ENCODE data around the gene CYP39A1. TPM values are rescaled to one million over a fixed set of nuclear protein-coding genes. Genes with fewer than 3 reads are reported as not detected.
"Not testable (repeated sequence)": the region's sequence is repeated elsewhere in the genome, so short reads cannot be mapped to it uniquely, and the experiment has no call there.

CYP39A1 gene
- total RNA-seq, 2 donors from 2014 or later: 6.0 to 6.3 TPM

GRCh38 chr6:46651006-46651405 lies 1.6 kb downstream of the CYP39A1 start:
- H3K9me3 ChIP-seq: no peaks in the 10 kb centered on the region
- no peak overlapping the region for H3K4me3 ChIP-seq
- H3K27me3 ChIP-seq: no peaks in the 10 kb centered on the region
- H3K4me1 ChIP-seq: peaks cover 13% of the 10 kb centered on the region
- H3K36me3 ChIP-seq (replicated peaks in 1 of 2; ENCODE audit: insufficient read depth in 1 of 2, low read depth in 2 of 2): no peaks in the 10 kb centered on the region
- DNase-seq: no peak
- WGBS, 2 donors: 9 to 10% methylated on average over 1 of the region's 1 CpG
- intact Hi-C loops (cut with DNase I): no loop called here
- ATAC-seq: no peak
- H3K27ac ChIP-seq: peak overlapping the region in 1 of 4 donors; percentile 77
- TF ChIP-seq POLR2A (IDR thresholded peaks at IDR 0.05) (no peak), CTCF (IDR thresholded peaks at IDR 0.05) (no peak)

GRCh38 chr6:46648869-46649492 lies 3.6 kb downstream of the CYP39A1 start:
- no peaks in the 10 kb centered on the region for H3K27me3 ChIP-seq
- intact Hi-C loops (cut with DNase I): no loop called here
- H3K27ac ChIP-seq: no peak overlapping the region
- H3K36me3 ChIP-seq (replicated peaks in 1 of 2; ENCODE audit: insufficient read depth in 1 of 2, low read depth in 2 of 2): no peaks in the 10 kb centered on the region
- H3K4me3 ChIP-seq: no peak overlapping the region
- WGBS, 2 donors: 75 to 77% methylated on average over 5 of the region's 5 CpGs
- no peak for DNase-seq
- no peak for ATAC-seq
- TF ChIP-seq POLR2A (IDR thresholded peaks at IDR 0.05): no peak
- TF ChIP-seq CTCF (IDR thresholded peaks at IDR 0.05): no peak
- H3K9me3 ChIP-seq: no peaks in the 10 kb centered on the region
- H3K4me1 ChIP-seq: peaks cover 12% of the 10 kb centered on the region

GRCh38 chr6:46648108-46648507 lies 4.5 kb downstream of the CYP39A1 start:
- DNase-seq; H3K27me3 ChIP-seq; intact Hi-C loops (cut with DNase I); H3K36me3 ChIP-seq (replicated peaks in 1 of 2; ENCODE audit: insufficient read depth in 1 of 2, low read depth in 2 of 2); H3K4me3 ChIP-seq; H3K4me1 ChIP-seq; ATAC-seq; H3K27ac ChIP-seq; H3K9me3 ChIP-seq: not testable (repeated sequence)
- WGBS, 2 donors: 89 to 95% methylated on average over 3 of the region's 4 CpGs

- TF ChIP-seq POLR2A (IDR thresholded peaks at IDR 0.05): no peak
- TF ChIP-seq CTCF (IDR thresholded peaks at IDR 0.05): no peak
- 96 to 97% methylated on average over 1 of the region's 1 CpG for WGBS, 2 donors
Measured at GRCh38 chr6:46645265-46645664, 7.4 kb downstream of the CYP39A1 start.

GRCh38 chr6:46642928-46643751 lies 9.5 kb downstream of the CYP39A1 start:
- no peak overlapping the region for H3K4me3 ChIP-seq
- no peaks in the 10 kb centered on the region for H3K27me3 ChIP-seq
- no peak for DNase-seq
- intact Hi-C loops (cut with DNase I): no loop called here
- WGBS, 2 donors: 85 to 91% methylated on average over 4 of the region's 4 CpGs
- ATAC-seq: no peak
- no peaks in the 10 kb centered on the region for H3K4me1 ChIP-seq
- no peak overlapping the region for H3K27ac ChIP-seq
- H3K9me3 ChIP-seq: no peaks in the 10 kb centered on the region
- no peaks in the 10 kb centered on the region for H3K36me3 ChIP-seq (replicated peaks in 1 of 2; ENCODE audit: insufficient read depth in 1 of 2, low read depth in 2 of 2)
- TF ChIP-seq POLR2A (IDR thresholded peaks at IDR 0.05) (no peak), CTCF (IDR thresholded peaks at IDR 0.05) (no peak)

More at GRCh38 chr6:46645265-46645664, 7.4 kb downstream of the CYP39A1 start:
- no peak for DNase-seq
- H3K27me3 ChIP-seq: no peaks in the 10 kb centered on the region
- no peak for ATAC-seq
- no peak overlapping the region for H3K27ac ChIP-seq
- no peaks in the 10 kb centered on the region for H3K4me1 ChIP-seq
- no peak overlapping the region for H3K4me3 ChIP-seq
- intact Hi-C loops (cut with DNase I): no loop called here
- H3K36me3 ChIP-seq (replicated peaks in 1 of 2; ENCODE audit: insufficient read depth in 1 of 2, low read depth in 2 of 2): no peaks in the 10 kb centered on the region
- H3K9me3 ChIP-seq: no peaks in the 10 kb centered on the region

Measured in body of pancreas (tissue), 4 donors.